Left cardiac atrium (tissue), 4 donors: Measurements from ENCODE around the gene HELZ. TPM values are rescaled to one million over a fixed set of nuclear protein-coding genes. Genes with fewer than 3 reads are reported as not detected.
A peak's percentile ranks its signal among the peaks of the same experiment; 100 is the strongest.

Experiments
- ATAC-seq, 2 donors: fragments of 200-7000 bp; cut with Tn5 transposase; one replicate each; pipeline ENCODE4 v1.9.1; 2020; ENCODE audit warnings: mild to moderate bottlenecking in 2 of 2, moderate library complexity in 2 of 2
- DNase-seq: peaks from one replicate; pipeline ENCODE4 v3.0.0-alpha.2; 2020
- intact Hi-C, 2 donors: fragments of 100-400 bp; cut with DNase I; formaldehyde crosslinking; loops; one replicate each; pipeline versions ENCODE4 v1.14.1 to v1.15.1; 2022 to 2023
- total RNA-seq, 2 donors: library from RNA; stranded (reverse); fragmentation: NEBNext Ultra II Directional; extraction: Animal tissue kit (Norgen Biotek cat#: 25700); gene quantifications; one replicate each; pipeline ENCODE4 v1.2.1, GENCODE V29; 2021
- donor health status: DM: no; HTN: yes; CAD: no.
- donor health status: DM: no; HTN: yes; CAD: no; lungs with severe emphysema.
- donor health status: DM: yes; HTN: yes; CAD: no.
- donor health status: Dilated cardiomyopathy.

The HELZ gene
- total RNA-seq, 2 donors from 2014 or later, result 34.5 to 36.0 TPM

DNA sequence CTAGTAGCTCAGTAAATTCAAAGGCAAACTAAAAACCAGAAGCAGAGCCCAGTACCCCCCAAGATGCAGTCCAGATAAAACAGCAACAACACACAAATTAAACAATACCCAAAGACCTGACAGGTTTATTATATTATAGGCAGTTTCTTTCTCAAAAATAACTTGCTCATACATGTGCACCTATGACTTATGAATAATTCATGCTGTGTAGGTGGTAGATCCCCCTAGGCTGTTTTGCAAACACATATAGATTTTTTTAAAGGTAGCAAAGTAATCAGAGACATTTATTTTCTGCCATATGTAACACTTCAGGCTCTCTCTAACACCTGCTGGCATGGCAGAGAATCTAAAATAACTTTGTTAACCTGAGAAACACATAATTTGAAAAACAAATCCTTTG, 173.4 kb downstream of the HELZ start:
- DNase-seq (no peak), ATAC-seq (no peak)
- intact Hi-C loops, result no loop called here

DNA sequence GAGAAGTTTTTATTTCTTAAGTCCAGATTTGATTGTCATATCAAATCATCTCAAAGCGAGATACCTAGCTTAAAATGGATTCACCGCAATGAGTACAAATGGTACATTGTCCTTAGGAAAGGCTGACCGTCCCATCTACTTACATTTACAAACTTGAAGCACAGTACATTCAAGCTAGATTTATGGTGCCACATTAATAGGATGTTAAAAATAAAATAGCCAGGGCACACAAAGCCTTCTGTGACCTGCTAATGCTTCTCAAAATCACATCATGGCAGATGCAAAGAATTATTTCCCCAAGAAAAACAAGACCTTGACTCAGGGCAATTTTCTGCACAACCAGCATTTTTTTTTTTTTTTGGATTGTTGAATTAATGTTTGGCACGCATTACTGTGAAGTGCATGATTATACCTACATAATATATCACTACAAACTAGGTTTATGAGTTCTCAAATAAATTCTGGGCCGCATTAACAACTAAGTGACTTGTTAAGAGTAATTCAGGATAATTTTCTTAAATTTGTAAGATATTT, 175.3 kb downstream of the HELZ start:
- intact Hi-C loops, result no loop called here
- ATAC-seq (no peak), DNase-seq (no peak)

DNA sequence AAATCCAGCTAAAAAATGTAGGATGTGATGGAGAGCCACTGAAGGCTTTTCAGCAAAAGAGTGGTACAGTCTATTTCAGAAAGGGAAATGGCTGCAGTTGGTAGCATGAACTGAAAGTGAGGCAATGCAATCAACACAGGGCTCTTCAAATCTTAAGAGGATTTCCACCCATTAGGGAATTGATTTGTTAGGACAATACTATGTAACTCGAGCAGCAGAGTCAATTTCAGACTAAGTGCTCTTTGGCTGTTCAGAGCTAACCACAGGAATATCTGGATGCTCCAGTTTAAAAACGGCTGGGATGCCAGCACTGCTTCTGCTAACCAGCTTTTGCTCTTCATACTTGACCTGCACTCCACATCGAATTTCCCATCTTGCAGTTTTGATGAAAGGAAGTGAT, 176.0 kb downstream of the HELZ start:
- ATAC-seq (no peak), DNase-seq (no peak)
- intact Hi-C loops, result no loop called here

DNA sequence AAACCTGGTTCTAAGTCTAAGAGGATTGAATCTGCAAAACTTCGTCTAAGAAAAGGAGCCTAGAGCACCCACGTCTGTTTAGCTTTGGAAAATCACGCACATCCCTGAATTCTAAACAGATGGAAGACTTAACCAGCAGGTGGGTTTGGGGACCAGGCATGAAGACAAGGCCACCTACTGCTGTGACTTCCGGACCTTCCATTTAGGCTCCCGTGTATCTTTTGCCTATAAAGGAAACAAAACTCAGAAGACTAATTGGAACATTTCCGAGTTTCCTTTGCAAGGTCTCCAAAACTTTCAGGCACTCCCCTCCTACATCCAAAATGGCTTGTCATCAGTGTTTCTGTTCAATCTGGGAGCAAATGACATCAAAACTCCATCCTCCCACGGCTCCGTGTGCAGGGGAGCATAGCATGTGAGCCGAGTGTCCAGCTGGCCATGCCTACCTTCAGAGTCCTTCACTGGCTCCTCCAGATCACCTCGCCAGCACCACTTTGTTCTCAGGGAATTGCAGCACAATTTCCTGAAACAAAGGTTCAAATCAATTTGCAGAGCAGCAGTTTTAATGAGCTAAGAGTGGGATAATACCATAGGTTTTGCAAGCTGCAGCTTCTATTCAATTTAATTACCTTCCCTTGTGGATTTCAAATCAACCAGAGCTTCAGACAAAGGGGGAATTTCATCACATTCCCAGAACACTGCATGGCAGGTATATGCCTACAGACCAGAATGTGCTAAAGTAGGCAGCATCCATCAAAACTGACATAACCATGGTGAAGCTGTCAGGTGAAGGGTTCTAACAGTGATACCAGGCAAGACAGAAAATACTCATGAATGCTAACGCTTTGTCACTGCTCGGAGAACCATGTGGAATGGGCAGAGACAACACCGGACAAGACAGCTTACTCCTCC, 177.2 kb downstream of the HELZ start:
- intact Hi-C loops, result no loop called here
- ATAC-seq, result no peak
- DNase-seq, result no peak

DNA sequence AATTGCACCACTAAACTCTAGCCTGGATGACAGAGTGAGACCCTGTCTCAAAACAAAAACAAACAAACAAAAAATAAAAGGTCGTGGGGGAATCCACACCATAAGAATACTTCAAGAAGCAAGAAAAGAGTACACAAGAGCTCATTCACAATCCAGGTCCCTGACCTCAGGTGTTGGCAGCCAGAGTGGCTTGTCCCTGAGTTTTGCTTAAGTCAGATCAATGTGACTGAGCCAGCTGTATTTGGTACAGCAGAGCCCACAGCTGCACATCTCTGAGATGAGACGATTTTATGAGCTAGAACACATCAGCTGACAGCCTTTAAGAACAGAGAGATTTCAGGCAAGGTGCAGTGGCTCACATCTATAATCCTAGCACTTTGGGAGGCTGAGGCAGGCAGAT, 178.3 kb downstream of the HELZ start:
- ATAC-seq (no peak), DNase-seq (no peak)
- intact Hi-C loops, result no loop called here

DNA sequence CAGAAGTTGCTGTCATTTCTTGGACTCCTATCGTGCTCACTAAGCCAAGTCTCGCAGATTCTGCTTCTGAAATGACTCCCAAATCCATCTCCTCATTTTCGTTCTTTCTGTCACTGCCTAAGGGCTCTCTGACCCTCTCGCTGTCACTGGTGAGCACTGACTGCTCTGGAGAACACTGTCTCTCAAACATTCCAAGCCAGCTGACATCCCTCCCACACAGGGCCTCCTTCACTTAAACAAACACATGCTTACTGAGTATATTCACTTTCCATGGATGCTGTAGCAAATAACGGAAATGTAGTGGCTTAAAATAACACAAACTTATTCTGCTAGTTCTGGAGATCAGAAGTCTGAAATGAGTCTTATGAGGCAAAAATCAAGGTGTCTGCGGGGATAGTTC, 181.9 kb downstream of the HELZ start:
- intact Hi-C loops, result no loop called here
- DNase-seq (no peak), ATAC-seq (no peak)

DNA sequence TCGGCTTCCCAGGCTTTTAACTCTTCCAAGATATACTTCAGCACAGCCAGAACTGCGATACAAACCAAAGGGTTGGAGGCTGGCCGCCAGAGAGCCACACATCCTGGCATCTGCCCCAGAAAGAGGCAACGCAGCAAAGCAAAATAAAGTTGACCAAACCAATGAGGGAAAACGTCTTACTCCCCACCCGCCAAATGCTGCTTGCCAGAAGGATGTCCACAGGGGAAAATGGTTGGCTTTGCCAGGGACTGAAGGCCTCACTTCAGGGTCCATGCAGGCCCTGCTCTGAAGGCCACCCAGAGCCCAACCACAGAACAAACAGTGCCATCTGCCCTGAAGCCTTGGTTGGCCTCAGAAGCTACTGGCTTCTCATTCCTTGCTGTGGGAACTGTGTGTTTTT, 185.6 kb downstream of the HELZ start:
- DNase-seq (no peak), ATAC-seq (peak in 1 of 2 donors; percentile 85)
- intact Hi-C loops, result no loop called here

DNA sequence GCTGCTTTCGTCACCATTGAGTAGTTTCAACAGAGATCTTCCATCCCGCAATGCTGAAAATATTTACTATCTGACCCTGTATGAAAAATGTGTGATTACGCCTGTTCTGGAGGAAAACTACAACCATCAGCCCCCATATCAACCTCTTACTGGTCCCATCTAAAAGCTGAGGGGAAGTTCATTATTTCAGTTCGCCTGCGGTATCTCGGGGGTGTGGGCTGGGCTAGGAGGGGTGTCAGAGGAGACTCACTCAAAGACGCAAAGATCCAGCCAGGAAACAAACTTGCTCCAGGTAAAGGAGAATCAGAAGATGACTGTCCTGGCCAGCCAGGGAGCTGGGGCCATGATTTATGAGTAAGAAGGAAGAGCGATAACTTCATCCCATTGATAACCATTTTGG, 187.0 kb downstream of the HELZ start:
- intact Hi-C loops, result no loop called here
- DNase-seq (no peak), ATAC-seq (no peak)

DNA sequence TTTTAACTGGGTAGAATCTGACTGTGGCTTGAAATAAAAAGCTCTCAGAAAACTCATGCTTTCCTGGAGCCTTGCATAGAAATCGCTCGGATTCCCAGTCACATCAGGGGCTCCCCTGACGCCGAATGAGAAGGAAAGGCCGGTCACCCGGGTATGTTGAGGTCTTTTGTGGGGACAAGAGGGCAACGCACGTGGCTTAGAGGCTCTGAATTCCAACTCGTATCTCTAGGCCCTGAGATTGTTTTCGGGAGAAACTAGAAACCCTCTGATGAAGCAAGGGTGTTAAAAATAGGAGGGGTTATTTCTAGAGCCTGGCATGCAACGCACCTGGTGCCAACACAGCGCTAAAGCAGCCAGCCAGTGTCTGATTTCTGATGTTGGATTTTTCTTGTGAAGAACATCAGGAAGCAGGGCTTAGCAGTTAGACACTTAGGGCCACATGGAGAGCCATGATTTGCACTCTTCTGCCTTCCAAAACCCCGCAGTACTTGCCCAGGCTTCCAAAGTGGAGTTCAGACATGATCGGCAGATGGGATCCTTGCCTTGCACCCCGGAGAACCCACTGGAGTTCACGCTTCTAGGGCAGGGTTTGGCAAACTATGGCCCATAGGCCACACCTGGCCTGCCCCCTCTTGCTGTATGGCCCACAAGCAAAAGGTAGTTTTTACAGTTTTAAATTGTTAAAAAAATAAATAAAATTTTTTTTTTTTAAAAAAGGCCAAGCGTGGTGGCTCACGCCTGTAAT, 188.1 kb downstream of the HELZ start:
- no peak for DNase-seq
- ATAC-seq, result peak in 1 of 2 donors; percentile 31

DNA sequence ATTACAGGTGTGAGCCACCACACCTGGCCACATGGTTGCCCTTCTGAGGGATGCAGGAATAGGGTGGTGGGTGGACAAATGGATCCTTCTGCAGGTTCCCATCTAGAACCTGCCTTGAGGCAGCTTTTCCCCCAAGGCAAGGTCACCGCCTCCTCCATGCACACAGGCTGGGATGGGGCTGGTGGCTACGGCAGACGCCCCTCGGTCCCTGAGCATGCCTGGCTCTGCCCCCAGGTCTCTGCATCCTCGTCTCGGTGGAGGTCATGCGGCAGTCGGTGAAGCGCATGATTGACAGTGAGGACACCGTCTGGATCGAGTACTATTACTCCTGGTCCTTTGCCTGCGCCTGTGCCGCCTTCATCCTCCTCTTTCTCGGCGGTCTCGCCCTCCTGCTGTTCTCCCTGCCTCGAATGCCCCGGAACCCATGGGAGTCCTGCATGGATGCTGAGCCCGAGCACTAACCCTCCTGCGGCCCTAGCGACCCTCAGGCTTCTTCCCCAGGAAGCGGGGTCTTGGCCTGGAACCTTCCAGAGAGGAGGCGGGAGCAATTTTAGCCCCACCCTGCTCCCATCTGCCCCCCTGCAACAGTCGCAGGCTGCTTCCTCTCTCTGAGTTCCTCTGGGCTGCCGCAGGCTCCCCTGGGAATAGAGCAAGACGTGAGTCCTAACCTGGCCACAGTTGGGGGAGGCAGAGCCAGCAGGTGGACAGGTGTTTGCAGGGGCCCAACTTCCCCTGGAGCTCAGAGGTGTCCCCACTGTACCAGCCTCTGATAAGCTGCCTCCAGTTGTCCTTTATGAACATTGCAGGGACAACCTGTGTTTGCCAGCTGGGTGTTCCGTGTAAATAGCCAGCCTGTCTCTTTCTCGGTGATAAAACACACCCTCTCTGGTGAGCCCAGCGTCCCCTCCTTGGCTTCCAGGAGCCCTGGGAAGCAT, 188.9 kb downstream of the HELZ start:
- intact Hi-C loops, result no loop called here
- DNase-seq, result no peak
- no peak for ATAC-seq

More for the DNA sequence above, 188.1 kb downstream of the HELZ start:
- intact Hi-C loops, result no loop called here

DNA sequence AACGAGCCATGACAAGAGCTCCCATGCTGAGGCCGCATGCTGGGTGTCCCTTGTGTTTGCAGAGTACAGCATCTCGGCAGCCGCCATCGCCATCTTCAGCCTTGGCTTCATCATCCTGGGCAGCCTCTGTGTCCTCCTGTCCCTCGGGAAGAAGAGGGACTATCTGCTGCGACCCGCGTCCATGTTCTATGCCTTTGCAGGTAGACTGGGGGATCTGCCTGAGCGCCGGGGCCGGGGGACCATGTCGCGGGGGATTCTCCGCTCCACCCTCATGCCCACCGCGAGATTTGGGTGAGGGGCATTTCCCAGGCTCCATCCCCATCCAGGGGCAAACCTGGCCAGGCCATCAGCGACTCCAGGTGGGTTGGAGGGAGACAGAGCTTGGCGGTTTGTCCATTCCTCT, 190.0 kb downstream of the HELZ start:
- ATAC-seq, result no peak
- intact Hi-C loops, result no loop called here
- DNase-seq, result no peak

DNA sequence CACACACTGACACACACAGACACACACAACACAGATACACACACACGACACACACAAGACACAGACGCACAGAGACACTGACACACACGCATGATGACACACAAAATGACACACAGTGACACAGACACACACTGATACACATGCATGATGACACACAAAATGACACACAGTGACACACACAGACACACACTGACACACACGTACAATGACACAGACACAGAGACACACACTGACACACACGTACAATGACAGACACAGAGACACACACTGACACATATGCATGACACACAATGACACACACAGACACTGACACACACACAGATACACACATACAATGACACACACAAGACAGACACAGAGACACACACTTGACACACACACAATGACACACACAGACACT, 190.4 kb downstream of the HELZ start:
- no peak for ATAC-seq
- DNase-seq, result no peak
- intact Hi-C loops, result no loop called here

DNA sequence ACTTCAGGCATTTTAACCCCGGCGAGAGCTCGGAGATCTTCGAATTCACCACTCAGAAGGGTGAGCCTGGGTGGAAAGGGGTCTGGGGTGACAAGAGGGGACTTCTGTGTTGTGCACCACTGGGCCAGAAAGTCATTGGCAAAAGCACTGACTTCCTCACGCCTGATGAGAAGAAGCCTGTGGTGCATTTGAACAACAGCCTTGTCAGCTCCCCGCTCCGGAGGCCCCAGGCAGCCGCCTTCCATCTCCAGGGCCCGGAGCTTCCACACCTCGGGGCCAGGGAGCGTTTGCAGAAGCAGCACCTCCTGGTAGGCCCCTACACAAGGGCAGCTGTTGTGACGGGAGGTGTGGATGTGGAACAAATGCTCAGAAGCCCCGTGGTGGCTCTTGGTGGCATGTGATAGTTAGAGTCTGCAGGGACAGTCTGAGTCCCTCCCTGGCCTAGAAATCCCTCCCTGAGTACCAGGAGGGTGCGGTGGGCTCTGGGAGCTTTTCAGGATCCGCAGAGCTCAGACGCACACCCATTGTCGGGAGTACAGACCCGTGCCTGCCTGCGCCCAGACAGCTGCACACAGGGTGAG, 190.9 kb downstream of the HELZ start:
- no peak for DNase-seq
- ATAC-seq, result no peak
- intact Hi-C loops, result no loop called here

DNA sequence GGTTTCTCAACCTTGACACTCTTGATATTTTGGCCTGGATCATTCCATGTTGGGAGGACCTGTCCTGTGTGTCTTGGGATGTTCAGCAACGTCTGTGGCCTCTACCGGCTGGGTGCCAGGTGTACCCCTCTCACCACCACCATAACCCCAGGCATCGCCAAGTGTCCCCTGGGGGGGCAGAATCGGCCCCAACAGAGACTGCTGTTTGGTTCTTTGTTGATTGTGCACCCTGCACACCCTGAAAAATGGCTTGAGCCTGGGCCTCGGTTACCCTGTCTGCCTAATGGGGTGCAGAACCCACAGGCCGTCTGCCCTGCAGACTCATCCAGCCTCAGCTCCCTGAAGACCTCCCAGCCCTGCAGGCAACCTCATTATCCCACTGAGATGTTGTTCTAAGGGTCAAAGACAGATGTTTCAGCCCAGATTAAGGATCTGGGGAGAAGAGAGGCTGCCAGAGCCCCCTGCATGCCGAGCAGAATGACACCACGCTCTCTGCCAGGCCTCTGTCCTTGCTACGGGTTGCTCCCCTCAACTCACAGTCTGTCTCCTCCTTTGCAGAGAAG, 191.5 kb downstream of the HELZ start:
- ATAC-seq (no peak), DNase-seq (no peak)
- intact Hi-C loops, result no loop called here

DNA sequence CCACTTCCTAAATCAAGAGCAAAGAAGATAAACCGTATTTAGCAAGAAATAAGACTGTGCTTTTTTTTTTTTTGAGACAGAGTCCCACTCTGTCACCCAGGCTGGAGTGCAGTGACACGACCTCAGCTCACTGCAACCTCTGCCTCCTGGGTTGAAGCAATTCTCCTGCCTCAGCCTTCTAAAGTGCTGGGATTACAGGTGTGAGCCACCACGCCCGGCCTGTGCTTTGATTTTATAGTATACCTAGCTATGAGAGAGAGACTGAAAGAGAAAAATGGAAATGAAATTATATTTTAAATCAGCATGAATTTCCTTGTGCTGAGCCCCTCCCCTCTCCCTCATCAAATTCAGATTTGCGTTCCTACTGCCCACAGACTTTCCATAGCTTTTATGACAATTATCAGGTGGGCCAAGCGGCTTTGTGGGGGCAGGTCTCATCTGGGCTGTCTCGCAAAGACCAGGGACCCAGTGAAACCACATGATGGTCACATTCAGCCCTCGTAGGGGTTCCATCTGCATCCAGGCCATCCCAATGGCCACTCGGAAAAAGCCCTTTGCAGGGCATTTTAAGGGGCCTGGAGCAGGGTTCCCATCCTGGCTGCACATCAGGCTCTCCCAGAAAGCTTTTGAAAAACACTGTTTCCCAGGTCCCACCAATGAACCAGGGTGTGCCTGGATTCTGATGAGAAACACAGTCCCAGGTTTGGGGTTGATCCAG, 192.1 kb downstream of the HELZ start:
- ATAC-seq, result no peak
- intact Hi-C loops, result no loop called here
- DNase-seq, result no peak

DNA sequence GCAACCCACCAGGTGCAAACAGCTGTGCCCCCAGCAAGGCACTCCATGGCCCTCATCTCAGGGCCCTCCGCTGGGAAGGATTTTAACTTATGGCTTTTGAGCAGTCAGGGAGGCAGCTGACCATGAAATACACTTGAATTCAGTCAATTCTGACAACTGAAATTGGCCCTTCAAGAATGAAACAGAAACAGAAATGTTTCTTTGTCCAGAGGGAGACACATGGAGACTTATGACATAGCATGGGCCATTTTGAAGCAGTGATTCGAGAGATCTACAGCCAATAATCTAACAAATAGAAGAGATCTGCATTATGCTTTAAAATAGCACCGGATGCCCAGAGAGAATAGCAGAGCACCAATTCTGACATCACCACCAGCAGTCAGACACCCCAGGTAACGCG, 193.2 kb downstream of the HELZ start:
- ATAC-seq (no peak), DNase-seq (no peak)
- intact Hi-C loops, result no loop called here

DNA sequence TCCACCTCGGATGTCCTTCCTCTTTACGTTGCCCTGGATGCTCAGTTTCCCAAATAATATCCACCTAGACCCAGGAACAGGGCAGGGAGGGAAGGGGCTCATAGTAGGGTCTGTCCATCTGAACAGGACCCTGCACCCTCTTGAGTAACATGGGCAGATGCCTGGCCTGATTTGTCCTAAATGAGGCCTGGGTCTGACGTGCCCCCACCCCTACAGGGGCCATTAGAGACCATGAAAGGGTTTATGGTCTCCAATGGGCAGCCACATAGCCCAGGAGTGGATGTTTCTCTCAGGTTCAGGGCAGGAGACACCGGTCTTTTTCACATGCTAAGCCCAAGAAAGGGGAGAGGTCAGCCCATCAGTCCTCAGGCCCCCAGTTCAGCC, 193.8 kb downstream of the HELZ start:
- intact Hi-C loops, result no loop called here
- ATAC-seq, result no peak

More for the DNA sequence above, 193.8 kb downstream of the HELZ start:
- DNase-seq, result no peak
